ENCODE results near the gene TBKBP1. TPM values are rescaled to one million over a fixed set of nuclear protein-coding genes. Genes with fewer than 3 reads are reported as not detected.
A peak's percentile ranks its signal among the peaks of the same experiment; 100 is the strongest.

TBKBP1 gene
- total RNA-seq, 1 donor from 2014 or later, result 3.0 TPM

GRCh38 chr17:47728214-47728877 is 34.4 kb downstream of the TBKBP1 start:
- no peak for DNase-seq (ENCODE audit: low spot score)
- Mint-ChIP-seq H3K4me1 (peaks cover 9% of the 10 kb centered on the region), H3K4me3 (no peak overlapping the region), H3K27me3 (ENCODE audit: insufficient read depth, low read depth) (peaks cover 31% of the 10 kb centered on the region), H3K27ac (peak overlapping the region; percentile 79), H3K36me3 (no peaks in the 10 kb centered on the region), H3K9me3 (no peaks in the 10 kb centered on the region)
- peaks cover 6% of the 10 kb centered on the region for H3K4me1 ChIP-seq
- H3F3A ChIP-seq (ENCODE audit: low read depth), result no peaks in the 10 kb centered on the region
- no peak overlapping the region for H3K4me3 ChIP-seq
- peaks cover 44% of the 10 kb centered on the region for H3K27me3 ChIP-seq
- H3K9ac ChIP-seq, result no peak overlapping the region
- TF ChIP-seq EZH2 (IDR thresholded peaks at IDR 0.05), result no peak
- TF ChIP-seq, protein P1, sequence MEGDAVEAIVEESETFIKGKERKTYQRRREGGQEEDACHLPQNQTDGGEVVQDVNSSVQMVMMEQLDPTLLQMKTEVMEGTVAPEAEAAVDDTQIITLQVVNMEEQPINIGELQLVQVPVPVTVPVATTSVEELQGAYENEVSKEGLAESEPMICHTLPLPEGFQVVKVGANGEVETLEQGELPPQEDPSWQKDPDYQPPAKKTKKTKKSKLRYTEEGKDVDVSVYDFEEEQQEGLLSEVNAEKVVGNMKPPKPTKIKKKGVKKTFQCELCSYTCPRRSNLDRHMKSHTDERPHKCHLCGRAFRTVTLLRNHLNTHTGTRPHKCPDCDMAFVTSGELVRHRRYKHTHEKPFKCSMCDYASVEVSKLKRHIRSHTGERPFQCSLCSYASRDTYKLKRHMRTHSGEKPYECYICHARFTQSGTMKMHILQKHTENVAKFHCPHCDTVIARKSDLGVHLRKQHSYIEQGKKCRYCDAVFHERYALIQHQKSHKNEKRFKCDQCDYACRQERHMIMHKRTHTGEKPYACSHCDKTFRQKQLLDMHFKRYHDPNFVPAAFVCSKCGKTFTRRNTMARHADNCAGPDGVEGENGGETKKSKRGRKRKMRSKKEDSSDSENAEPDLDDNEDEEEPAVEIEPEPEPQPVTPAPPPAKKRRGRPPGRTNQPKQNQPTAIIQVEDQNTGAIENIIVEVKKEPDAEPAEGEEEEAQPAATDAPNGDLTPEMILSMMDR (IDR thresholded peaks at IDR 0.05), result no peak
- TF ChIP-seq EZH2phosphoT487 (IDR thresholded peaks at IDR 0.05), result no peak
- peaks cover 12% of the 10 kb centered on the region for H4K20me1 ChIP-seq (ENCODE audit: low read depth)
- no peaks in the 10 kb centered on the region for H3K36me3 ChIP-seq
- H3K9me3 ChIP-seq (ENCODE audit: low read depth), result no peaks in the 10 kb centered on the region
- H3K27ac ChIP-seq, result no peak overlapping the region
- H3K79me2 ChIP-seq (ENCODE audit: low read depth), result no peaks in the 10 kb centered on the region
- H2AFZ ChIP-seq (replicated peaks), result no peak overlapping the region
- H3K4me2 ChIP-seq, result no peak overlapping the region

GRCh38 chr17:47729476-47729875 is 35.5 kb downstream of the TBKBP1 start:
- Mint-ChIP-seq H3K36me3 (no peaks in the 10 kb centered on the region), H3K9me3 (peaks cover 3% of the 10 kb centered on the region), H3K27me3 (ENCODE audit: insufficient read depth, low read depth) (peaks cover 38% of the 10 kb centered on the region), H3K27ac (no peak overlapping the region), H3K4me3 (no peak overlapping the region), H3K4me1 (peaks cover 12% of the 10 kb centered on the region)
- H3K4me3 ChIP-seq, result no peak overlapping the region
- no peak overlapping the region for H2AFZ ChIP-seq (replicated peaks)
- no peaks in the 10 kb centered on the region for H3K36me3 ChIP-seq
- TF ChIP-seq EZH2phosphoT487 (IDR thresholded peaks at IDR 0.05) (no peak), EZH2 (IDR thresholded peaks at IDR 0.05) (no peak)
- TF ChIP-seq, protein P1 (IDR thresholded peaks at IDR 0.05), result no peak
- H3K4me1 ChIP-seq, result peaks cover 6% of the 10 kb centered on the region
- no peak for DNase-seq (ENCODE audit: low spot score)
- H3F3A ChIP-seq (ENCODE audit: low read depth), result no peaks in the 10 kb centered on the region
- no peak overlapping the region for H3K9ac ChIP-seq
- H3K79me2 ChIP-seq (ENCODE audit: low read depth), result no peaks in the 10 kb centered on the region
- H3K27me3 ChIP-seq, result peaks cover 55% of the 10 kb centered on the region
- no peak overlapping the region for H3K4me2 ChIP-seq
- H3K9me3 ChIP-seq (ENCODE audit: low read depth), result no peaks in the 10 kb centered on the region
- H4K20me1 ChIP-seq (ENCODE audit: low read depth), result peaks cover 12% of the 10 kb centered on the region
- no peak overlapping the region for H3K27ac ChIP-seq

- Histone ChIP-seq H3K4me2 (no peak overlapping the region), H3K9me3 (ENCODE audit: low read depth) (no peaks in the 10 kb centered on the region), H3F3A (ENCODE audit: low read depth) (no peaks in the 10 kb centered on the region), H3K4me1 (peaks cover 6% of the 10 kb centered on the region), H3K4me3 (no peak overlapping the region), H3K27ac (no peak overlapping the region), H4K20me1 (ENCODE audit: low read depth) (peaks cover 12% of the 10 kb centered on the region), H3K79me2 (ENCODE audit: low read depth) (no peaks in the 10 kb centered on the region), H2AFZ (replicated peaks) (no peak overlapping the region), H3K27me3 (peaks cover 67% of the 10 kb centered on the region), H3K9ac (no peak overlapping the region), H3K36me3 (no peaks in the 10 kb centered on the region)
- Mint-ChIP-seq H3K36me3 (no peaks in the 10 kb centered on the region), H3K9me3 (peaks cover 3% of the 10 kb centered on the region), H3K4me1 (peaks cover 12% of the 10 kb centered on the region), H3K4me3 (no peak overlapping the region), H3K27ac (no peak overlapping the region), H3K27me3 (ENCODE audit: insufficient read depth, low read depth) (peaks cover 48% of the 10 kb centered on the region)
- no peak for DNase-seq (ENCODE audit: low spot score)
- TF ChIP-seq, protein P1 (IDR thresholded peaks at IDR 0.05), result no peak
- TF ChIP-seq EZH2 (IDR thresholded peaks at IDR 0.05) (no peak), EZH2phosphoT487 (IDR thresholded peaks at IDR 0.05) (no peak)
Observed at GRCh38 chr17:47730681-47731080, 36.7 kb downstream of the TBKBP1 start.

All from neural progenitor cell (in vitro differentiated cells).